Measurements from ENCODE around the gene PDLIM5.

PDLIM5 gene

GRCh38 chr4:94486372-94486801, 34.6 kb downstream of the PDLIM5 start:
- Histone ChIP-seq H3K36me3 (ENCODE audit: control insufficient read depth, low read length) (no peaks in the 10 kb centered on the region), H3K4me3 (ENCODE audit: low read length) (no peak overlapping the region), H3K4me2 (ENCODE audit: low read length) (no peak overlapping the region), H3K4me1 (ENCODE audit: control insufficient read depth, low read length) (no peaks in the 10 kb centered on the region), H3K27me3 (ENCODE audit: control insufficient read depth, low read length) (no peaks in the 10 kb centered on the region), H3K79me2 (ENCODE audit: control insufficient read depth, low read length) (no peaks in the 10 kb centered on the region), H3K9me3 (ENCODE audit: control insufficient read depth, insufficient read depth, low read length) (no peaks in the 10 kb centered on the region), H3K27ac (ENCODE audit: low read depth, low read length) (no peak overlapping the region), H3K9me2 (replicated peaks; ENCODE audit: control insufficient read depth, low read length) (no peaks in the 10 kb centered on the region), H3F3A (ENCODE audit: control insufficient read depth, insufficient read depth) (no peaks in the 10 kb centered on the region), H4K20me1 (ENCODE audit: control insufficient read depth, insufficient read depth, low read depth, low read length) (no peaks in the 10 kb centered on the region)
- TF ChIP-seq EZH2phosphoT487 (IDR thresholded peaks at IDR 0.05; ENCODE audit: borderline replicate concordance, low read length) (no peak), CTCF (IDR thresholded peaks at IDR 0.05; ENCODE audit: low read depth, low read length, poor library complexity, severe bottlenecking) (no peak)

- Histone ChIP-seq H3K79me2 (ENCODE audit: control insufficient read depth, low read length) (no peaks in the 10 kb centered on the region), H3K4me2 (ENCODE audit: low read length) (no peak overlapping the region), H3K36me3 (ENCODE audit: control insufficient read depth, low read length) (no peaks in the 10 kb centered on the region), H4K20me1 (ENCODE audit: control insufficient read depth, insufficient read depth, low read depth, low read length) (no peaks in the 10 kb centered on the region), H3K9me2 (replicated peaks; ENCODE audit: control insufficient read depth, low read length) (no peaks in the 10 kb centered on the region), H3K27ac (ENCODE audit: low read depth, low read length) (no peak overlapping the region), H3K27me3 (ENCODE audit: control insufficient read depth, low read length) (no peaks in the 10 kb centered on the region), H3F3A (ENCODE audit: control insufficient read depth, insufficient read depth) (no peaks in the 10 kb centered on the region), H3K4me1 (ENCODE audit: control insufficient read depth, low read length) (no peaks in the 10 kb centered on the region), H3K4me3 (ENCODE audit: low read length) (no peak overlapping the region), H3K9me3 (ENCODE audit: control insufficient read depth, insufficient read depth, low read length) (no peaks in the 10 kb centered on the region)
- TF ChIP-seq CTCF (IDR thresholded peaks at IDR 0.05; ENCODE audit: low read depth, low read length, poor library complexity, severe bottlenecking): no peak
- TF ChIP-seq EZH2phosphoT487 (IDR thresholded peaks at IDR 0.05; ENCODE audit: borderline replicate concordance, low read length): no peak
Observed at GRCh38 chr4:94488670-94489069, 36.9 kb downstream of the PDLIM5 start.

- Histone ChIP-seq H3K9me2 (replicated peaks; ENCODE audit: control insufficient read depth, low read length) (no peaks in the 10 kb centered on the region), H3F3A (ENCODE audit: control insufficient read depth, insufficient read depth) (no peaks in the 10 kb centered on the region), H3K4me3 (ENCODE audit: low read length) (no peak overlapping the region), H4K20me1 (ENCODE audit: control insufficient read depth, insufficient read depth, low read depth, low read length) (no peaks in the 10 kb centered on the region), H3K4me2 (ENCODE audit: low read length) (no peak overlapping the region), H3K4me1 (ENCODE audit: control insufficient read depth, low read length) (no peaks in the 10 kb centered on the region), H3K27me3 (ENCODE audit: control insufficient read depth, low read length) (no peaks in the 10 kb centered on the region), H3K9me3 (ENCODE audit: control insufficient read depth, insufficient read depth, low read length) (no peaks in the 10 kb centered on the region), H3K36me3 (ENCODE audit: control insufficient read depth, low read length) (no peaks in the 10 kb centered on the region), H3K27ac (ENCODE audit: low read depth, low read length) (no peak overlapping the region), H3K79me2 (ENCODE audit: control insufficient read depth, low read length) (no peaks in the 10 kb centered on the region)
- TF ChIP-seq EZH2phosphoT487 (IDR thresholded peaks at IDR 0.05; ENCODE audit: borderline replicate concordance, low read length): no peak
Observed at GRCh38 chr4:94489098-94489497, 37.4 kb downstream of the PDLIM5 start.

- no peaks in the 10 kb centered on the region for H3K79me2 ChIP-seq (ENCODE audit: control insufficient read depth, low read length)
- H3K9me3 ChIP-seq (ENCODE audit: control insufficient read depth, insufficient read depth, low read length): no peaks in the 10 kb centered on the region
- H3K27ac ChIP-seq (ENCODE audit: low read depth, low read length): no peak overlapping the region
- no peak overlapping the region for H3K4me2 ChIP-seq (ENCODE audit: low read length)
- no peaks in the 10 kb centered on the region for H4K20me1 ChIP-seq (ENCODE audit: control insufficient read depth, insufficient read depth, low read depth, low read length)
- no peaks in the 10 kb centered on the region for H3K9me2 ChIP-seq (replicated peaks; ENCODE audit: control insufficient read depth, low read length)
- no peak for TF ChIP-seq EZH2phosphoT487 (IDR thresholded peaks at IDR 0.05; ENCODE audit: borderline replicate concordance, low read length)
- no peak for TF ChIP-seq CTCF (IDR thresholded peaks at IDR 0.05; ENCODE audit: low read depth, low read length, poor library complexity, severe bottlenecking)
- H3K36me3 ChIP-seq (ENCODE audit: control insufficient read depth, low read length): no peaks in the 10 kb centered on the region
- H3K4me1 ChIP-seq (ENCODE audit: control insufficient read depth, low read length): no peaks in the 10 kb centered on the region
- no peaks in the 10 kb centered on the region for H3F3A ChIP-seq (ENCODE audit: control insufficient read depth, insufficient read depth)
- H3K27me3 ChIP-seq (ENCODE audit: control insufficient read depth, low read length): no peaks in the 10 kb centered on the region
- no peak overlapping the region for H3K4me3 ChIP-seq (ENCODE audit: low read length)
Observed at GRCh38 chr4:94490437-94490836, 38.7 kb downstream of the PDLIM5 start.
